Small intestine (tissue), 7 donors: ENCODE data around the gene WDR7. TPM values are rescaled to one million over a fixed set of nuclear protein-coding genes. Genes with fewer than 3 reads are reported as not detected.
A peak's percentile ranks its signal among the peaks of the same experiment; 100 is the strongest.

Source experiments
- DNase-seq, 2 donors: peaks; one replicate each; pipeline versions ENCODE4 v3.0.0 to v3.0.0-alpha.2; 2013
- FAIRE-seq: peaks from 2 replicates; lab custom pipeline; 2012; peaks lifted over from hg19 to GRCh38; lab: Jason Lieb, UNC
- H3K27ac ChIP-seq, 3 donors: one replicate each; pipeline ENCODE4 v1.5.1; 2013; ENCODE audit warnings: low read length in 2 of 3, mild to moderate bottlenecking in 2 of 3, control low read depth in 1 of 3, inconsistent platforms in 1 of 3, low read depth in 1 of 3, moderate library complexity in 1 of 3
- H3K27me3 ChIP-seq, 3 donors: one replicate each; pipeline ENCODE4 v1.6.1; 2013; ENCODE audit warnings: low read length in 3 of 3, inconsistent platforms in 1 of 3; ENCODE audit not compliant: control insufficient read depth in 3 of 3, insufficient read depth in 3 of 3
- H3K36me3 ChIP-seq, 3 donors: one replicate each; pipeline ENCODE4 v1.6.1; 2013; ENCODE audit warnings: low read length in 3 of 3, inconsistent platforms in 1 of 3, low read depth in 1 of 3, mild to moderate bottlenecking in 1 of 3, moderate library complexity in 1 of 3; ENCODE audit not compliant: control insufficient read depth in 3 of 3, insufficient read depth in 2 of 3
- H3K4me1 ChIP-seq, 3 donors: one replicate each; pipeline ENCODE4 v1.6.1; 2013; ENCODE audit warnings: low read length in 2 of 3, inconsistent platforms in 1 of 3, low read depth in 1 of 3, mild to moderate bottlenecking in 1 of 3, moderate library complexity in 1 of 3; ENCODE audit not compliant: control insufficient read depth in 3 of 3, insufficient read depth in 2 of 3
- H3K4me3 ChIP-seq, 3 donors: one replicate each; pipeline ENCODE4 v1.5.1; 2013; ENCODE audit warnings: low read length in 3 of 3, control low read depth in 1 of 3, inconsistent platforms in 1 of 3, low read depth in 1 of 3, mild to moderate bottlenecking in 1 of 3, moderate library complexity in 1 of 3
- H3K9me3 ChIP-seq, 2 donors: one replicate each; pipeline ENCODE4 v1.6.1; 2013; ENCODE audit warnings: low read depth in 1 of 2, low read length in 1 of 2; ENCODE audit not compliant: control insufficient read depth in 2 of 2, insufficient read depth in 1 of 2
- whole genome bisulfite sequencing, 3 donors: extraction: QIAGEN DNeasy Blood & Tissue Kit; methylation state at CpG; one replicate each; pipeline ENCODE4 v1.1.7; 2013; 5-methylcytosine and 5-hydroxymethylcytosine counted together
- polyA plus RNA-seq, 4 donors: library from polyadenylated mRNA; stranded (reverse) in 3 of 4; unstranded in 1 of 4; fragments of 200-250 nt in 3 of 4; fragments of 120-200 nt in 1 of 4; gene quantifications; one replicate each; pipeline versions ENCODE4 v1.2.1 to v1.2.3, GENCODE V29; 2013
- donor health status: healthy with polysubstance abuse.
- donor health status: control.
- donor health status: control.
- donor health status: Bipolar disorder and iron deficiency.
- donor health status: healthy.

Gene WDR7
- polyA plus RNA-seq, 4 donors: 3.1 to 7.8 (median 4.9) TPM

- peaks cover 0 to 12% (median 2%) of the 10 kb centered on the region in 3 donors for H3K4me1 ChIP-seq
- H3K27ac ChIP-seq: no peak overlapping the region
- no peaks in the 10 kb centered on the region for H3K36me3 ChIP-seq
- 93 to 96% (median 94%) methylated on average over 1 of the region's 1 CpG for WGBS, 3 donors
- no peaks in the 10 kb centered on the region for H3K9me3 ChIP-seq
- no peaks in the 10 kb centered on the region for H3K27me3 ChIP-seq
- DNase-seq (no peak), FAIRE-seq (no peak)
- H3K4me3 ChIP-seq: no peak overlapping the region
Observed at GRCh38 chr18:56990678-56991077, 339.5 kb downstream of the WDR7 start.

GRCh38 chr18:56992777-56993176, 341.6 kb downstream of the WDR7 start:
- Histone ChIP-seq H3K9me3 (no peaks in the 10 kb centered on the region), H3K4me3 (no peak overlapping the region), H3K4me1 (peaks cover 0 to 7% (median 2%) of the 10 kb centered on the region in 3 donors), H3K27me3 (no peaks in the 10 kb centered on the region), H3K36me3 (no peaks in the 10 kb centered on the region), H3K27ac (no peak overlapping the region)
- DNase-seq: no peak
- no peak for FAIRE-seq
- 90 to 100% (median 96%) methylated on average over 1 of the region's 1 CpG for WGBS, 3 donors

GRCh38 chr18:56995579-56996188, 344.5 kb downstream of the WDR7 start:
- FAIRE-seq (no peak), DNase-seq (peak; percentile 79 to 82)
- WGBS, 3 donors: 34 to 69% (median 63%) methylated on average over 4 of the region's 4 CpGs
- peaks cover 0 to 5% (median 0%) of the 10 kb centered on the region in 3 donors for H3K4me1 ChIP-seq
- no peak overlapping the region for H3K4me3 ChIP-seq
- H3K27me3 ChIP-seq: no peaks in the 10 kb centered on the region
- H3K9me3 ChIP-seq: no peaks in the 10 kb centered on the region
- no peak overlapping the region for H3K27ac ChIP-seq
- H3K36me3 ChIP-seq: no peaks in the 10 kb centered on the region

GRCh38 chr18:56997200-56997599, 346.0 kb downstream of the WDR7 start:
- 69 to 76% (median 73%) methylated on average over 2 of the region's 2 CpGs for WGBS, 3 donors
- DNase-seq (no peak), FAIRE-seq (no peak)
- Histone ChIP-seq H3K4me1 (peaks cover 0 to 5% (median 0%) of the 10 kb centered on the region in 3 donors), H3K36me3 (no peaks in the 10 kb centered on the region), H3K4me3 (no peak overlapping the region), H3K9me3 (no peaks in the 10 kb centered on the region), H3K27ac (no peak overlapping the region), H3K27me3 (no peaks in the 10 kb centered on the region)

- no peaks in the 10 kb centered on the region for H3K36me3 ChIP-seq
- no peak overlapping the region for H3K27ac ChIP-seq
- H3K9me3 ChIP-seq: no peaks in the 10 kb centered on the region
- no peak overlapping the region for H3K4me3 ChIP-seq
- FAIRE-seq (no peak), DNase-seq (no peak)
- H3K27me3 ChIP-seq: no peaks in the 10 kb centered on the region
- peaks cover 6 to 21% (median 13%) of the 10 kb centered on the region in 3 donors for H3K4me1 ChIP-seq
- 92 to 98% (median 96%) methylated on average over 3 of the region's 3 CpGs for WGBS, 3 donors
Observed at GRCh38 chr18:56999823-57000222, 348.7 kb downstream of the WDR7 start.

- Histone ChIP-seq H3K27me3 (no peaks in the 10 kb centered on the region), H3K4me1 (peaks cover 6 to 17% (median 13%) of the 10 kb centered on the region in 3 donors), H3K27ac (no peak overlapping the region), H3K4me3 (no peak overlapping the region), H3K9me3 (no peaks in the 10 kb centered on the region), H3K36me3 (no peaks in the 10 kb centered on the region)
- WGBS, 3 donors: 60 to 74% (median 70%) methylated on average over 2 of the region's 2 CpGs
- DNase-seq: peak in 1 of 2 donors; percentile 9
- FAIRE-seq: no peak
Observed at GRCh38 chr18:57002627-57003026, 351.5 kb downstream of the WDR7 start.

- WGBS, 3 donors: 27 to 57% (median 31%) methylated on average over 2 of the region's 2 CpGs
- peak overlapping the region in 2 of 3 donors; percentile 78 to 87 for H3K27ac ChIP-seq
- no peaks in the 10 kb centered on the region for H3K36me3 ChIP-seq
- peaks cover 6 to 17% (median 13%) of the 10 kb centered on the region in 3 donors for H3K4me1 ChIP-seq
- FAIRE-seq (peak; percentile 77), DNase-seq (no peak)
- no peak overlapping the region for H3K4me3 ChIP-seq
- H3K27me3 ChIP-seq: no peaks in the 10 kb centered on the region
- no peaks in the 10 kb centered on the region for H3K9me3 ChIP-seq
Observed at GRCh38 chr18:57003342-57003741, 352.2 kb downstream of the WDR7 start.

GRCh38 chr18:57004366-57005121, 353.4 kb downstream of the WDR7 start:
- Histone ChIP-seq H3K27ac (peak overlapping the region; percentile 78 to 87 (median 80)), H3K4me3 (no peak overlapping the region), H3K27me3 (no peaks in the 10 kb centered on the region), H3K36me3 (no peaks in the 10 kb centered on the region), H3K4me1 (peaks cover 6 to 17% (median 13%) of the 10 kb centered on the region in 3 donors), H3K9me3 (no peaks in the 10 kb centered on the region)
- no peak for FAIRE-seq
- WGBS, 3 donors: 10 to 39% (median 20%) methylated on average over 5 of the region's 5 CpGs
- peak; percentile 75 to 94 for DNase-seq
